Hepatocyte (in vitro differentiated cells): Measurements from ENCODE around the gene CATSPERD.

Experiments
- CTCF ChIP-seq: fragments of 200-600 bp; sonication (generic); IDR thresholded peaks from 2 replicates; pipeline ENCODE4 v1.5.1; 2016; ENCODE audit warnings: antibody characterized with exemption, mild to moderate bottlenecking; ENCODE audit not compliant: poor library complexity
- EZH2 ChIP-seq: fragments of 200-600 bp; sonication (generic); IDR thresholded peaks from 2 replicates; pipeline ENCODE4 v1.6.1; 2016; ENCODE audit warnings: antibody characterized with exemption, mild to moderate bottlenecking, borderline replicate concordance
- EZH2phosphoT487 ChIP-seq: fragments of 200-600 bp; sonication (generic); IDR thresholded peaks from one replicate; pipeline ENCODE4 v1.6.1; 2018; ENCODE audit warnings: antibody characterized with exemption, mild to moderate bottlenecking, low read depth, moderate library complexity; ENCODE audit not compliant: unreplicated experiment, severe bottlenecking

GRCh38 chr19:5795382-5795919, 75.0 kb downstream of the CATSPERD start:
- no peak for TF ChIP-seq EZH2phosphoT487
- no peak for TF ChIP-seq CTCF
- TF ChIP-seq EZH2: no peak
